T-helper 17 cell (primary cell): ENCODE results near the gene TM4SF20. TPM values are rescaled to one million over a fixed set of nuclear protein-coding genes. Genes with fewer than 3 reads are reported as not detected.

Experiments used
- ATAC-seq: fragments of 150-1000 bp; cut with Tn5 transposase; 2 replicates; pipeline ENCODE4 v1.10.0; 2021; ENCODE audit warnings: mild to moderate bottlenecking, moderate library complexity
- DNase-seq, 3 donors: peaks; one replicate each; pipeline versions ENCODE4 v3.0.0 to v3.0.0-alpha.2; 2020 to 2021
- H3K9me3 ChIP-seq: one replicate; pipeline ENCODE4 v1.7.0; 2013; ENCODE audit warnings: low read length, mild to moderate bottlenecking; ENCODE audit not compliant: control insufficient read depth, poor library complexity, severe bottlenecking
- H3K27ac Mint-ChIP-seq: one replicate; pipeline ENCODE4 v1.8.0; 2022; ENCODE audit warnings: mild to moderate bottlenecking, moderate library complexity, mixed read lengths
- H3K27me3 Mint-ChIP-seq: one replicate; pipeline ENCODE4 v1.8.0; 2022; ENCODE audit warnings: mixed read lengths
- H3K36me3 Mint-ChIP-seq: one replicate; pipeline ENCODE4 v1.8.0; 2022; ENCODE audit warnings: low read depth, mixed read lengths
- H3K4me1 Mint-ChIP-seq: one replicate; pipeline ENCODE4 v1.8.0; 2022; ENCODE audit warnings: mild to moderate bottlenecking, mixed read lengths
- H3K4me3 Mint-ChIP-seq: one replicate; pipeline ENCODE4 v1.8.0; 2022; ENCODE audit warnings: mild to moderate bottlenecking, moderate library complexity, mixed read lengths
- total RNA-seq, 4 donors: library from RNA in 2 of 4; stranded (reverse) in 2 of 4; gene quantifications; one replicate each; pipeline ENCODE4 v1.2.3 and lab custom pipeline; 2022 to 2026

Gene TM4SF20
- total RNA-seq, 2 donors from 2014 or later: not detected

DNA sequence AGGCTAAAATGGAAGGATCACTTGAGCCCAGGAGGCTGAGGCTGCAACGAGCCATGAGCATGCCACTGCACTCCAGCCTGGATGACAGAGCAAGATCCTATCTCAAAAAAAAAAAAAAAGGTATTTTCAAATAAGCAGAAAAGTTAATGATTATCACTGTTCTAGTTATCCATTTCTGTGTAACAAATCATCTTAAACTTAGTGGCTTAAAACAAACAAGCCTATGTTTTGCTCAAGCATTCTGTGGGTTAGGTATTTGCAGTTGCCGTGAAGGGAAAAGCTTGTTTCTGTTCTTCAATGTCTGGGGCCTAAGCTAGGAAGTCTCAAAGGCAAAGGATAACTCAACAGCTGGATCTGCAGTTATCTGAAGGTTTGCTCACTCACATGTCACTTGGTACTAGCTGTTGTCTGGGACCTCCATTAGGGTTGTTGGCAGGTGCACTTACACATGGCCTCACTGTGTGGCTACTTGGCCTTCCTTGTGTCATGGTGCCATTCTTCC, 40.0 kb downstream of the TM4SF20 start:
- no peaks in the 10 kb centered on the region for H3K9me3 ChIP-seq
- ATAC-seq (no peak), DNase-seq (no peak)
- no peak overlapping the region for H3K4me3 Mint-ChIP-seq
- peaks cover 10% of the 10 kb centered on the region for H3K4me1 Mint-ChIP-seq
- H3K27me3 Mint-ChIP-seq: no peaks in the 10 kb centered on the region
- no peak overlapping the region for H3K27ac Mint-ChIP-seq
- H3K36me3 Mint-ChIP-seq: peaks cover 8% of the 10 kb centered on the region

- DNase-seq (no peak), ATAC-seq (no peak)
- H3K27me3 Mint-ChIP-seq: no peaks in the 10 kb centered on the region
- no peak overlapping the region for H3K27ac Mint-ChIP-seq
- no peaks in the 10 kb centered on the region for H3K9me3 ChIP-seq
- H3K36me3 Mint-ChIP-seq: peaks cover 8% of the 10 kb centered on the region
- H3K4me1 Mint-ChIP-seq: peaks cover 10% of the 10 kb centered on the region
- no peak overlapping the region for H3K4me3 Mint-ChIP-seq
These were observed 41.7 kb downstream of the TM4SF20 start for GRCh38 chr2:227337442-227337841.

GRCh38 chr2:227335713-227336112, 43.4 kb downstream of the TM4SF20 start:
- peaks cover 10% of the 10 kb centered on the region for H3K4me1 Mint-ChIP-seq
- no peak for ATAC-seq
- no peaks in the 10 kb centered on the region for H3K9me3 ChIP-seq
- H3K36me3 Mint-ChIP-seq: peaks cover 8% of the 10 kb centered on the region
- DNase-seq: no peak
- no peak overlapping the region for H3K4me3 Mint-ChIP-seq
- H3K27ac Mint-ChIP-seq: no peak overlapping the region
- no peaks in the 10 kb centered on the region for H3K27me3 Mint-ChIP-seq

DNA sequence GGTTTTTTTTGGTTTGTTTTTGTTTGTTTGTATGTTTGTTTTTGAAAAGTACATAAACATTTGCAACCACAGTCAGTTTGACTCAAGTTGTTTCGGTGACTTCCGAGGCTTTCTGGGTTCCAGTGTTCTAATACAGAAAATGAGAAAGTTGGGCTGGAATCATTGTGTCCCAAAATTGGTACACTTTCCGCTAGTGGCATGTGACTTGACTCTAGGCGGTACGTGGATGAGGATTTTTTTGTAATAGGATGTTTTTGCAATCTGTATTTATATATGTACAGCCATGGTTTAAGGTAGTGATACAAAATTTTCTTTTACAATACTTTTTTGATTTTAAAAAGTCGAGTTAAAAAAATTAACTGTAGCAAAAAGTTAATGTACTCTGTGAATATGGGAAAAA, 52.3 kb downstream of the TM4SF20 start:
- Mint-ChIP-seq H3K4me1 (peaks cover 20% of the 10 kb centered on the region), H3K27ac (peak overlapping the region; percentile 91), H3K36me3 (no peaks in the 10 kb centered on the region), H3K27me3 (no peaks in the 10 kb centered on the region), H3K4me3 (no peak overlapping the region)
- no peaks in the 10 kb centered on the region for H3K9me3 ChIP-seq
- DNase-seq (no peak), ATAC-seq (no peak)

DNA sequence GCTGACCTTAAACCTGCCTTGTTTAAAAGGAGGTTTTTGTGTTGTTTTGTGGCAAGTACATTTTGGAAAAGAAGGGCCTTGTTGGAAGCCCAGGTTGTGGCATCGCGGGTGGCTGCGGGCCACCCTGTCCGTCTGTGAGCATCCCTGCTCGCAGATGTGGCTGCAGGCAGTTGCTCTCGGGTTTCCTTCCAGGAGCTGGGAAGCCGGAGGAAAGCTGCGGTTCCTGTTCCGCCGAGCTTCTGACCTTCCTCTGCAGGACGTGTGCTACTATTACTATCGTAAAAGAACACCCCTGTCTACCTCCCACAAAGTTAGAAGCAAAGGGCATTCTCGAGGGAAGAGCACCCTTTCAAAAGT, 53.3 kb downstream of the TM4SF20 start:
- Mint-ChIP-seq H3K27me3 (no peaks in the 10 kb centered on the region), H3K4me1 (peaks cover 20% of the 10 kb centered on the region)
- DNase-seq: no peak

DNA sequence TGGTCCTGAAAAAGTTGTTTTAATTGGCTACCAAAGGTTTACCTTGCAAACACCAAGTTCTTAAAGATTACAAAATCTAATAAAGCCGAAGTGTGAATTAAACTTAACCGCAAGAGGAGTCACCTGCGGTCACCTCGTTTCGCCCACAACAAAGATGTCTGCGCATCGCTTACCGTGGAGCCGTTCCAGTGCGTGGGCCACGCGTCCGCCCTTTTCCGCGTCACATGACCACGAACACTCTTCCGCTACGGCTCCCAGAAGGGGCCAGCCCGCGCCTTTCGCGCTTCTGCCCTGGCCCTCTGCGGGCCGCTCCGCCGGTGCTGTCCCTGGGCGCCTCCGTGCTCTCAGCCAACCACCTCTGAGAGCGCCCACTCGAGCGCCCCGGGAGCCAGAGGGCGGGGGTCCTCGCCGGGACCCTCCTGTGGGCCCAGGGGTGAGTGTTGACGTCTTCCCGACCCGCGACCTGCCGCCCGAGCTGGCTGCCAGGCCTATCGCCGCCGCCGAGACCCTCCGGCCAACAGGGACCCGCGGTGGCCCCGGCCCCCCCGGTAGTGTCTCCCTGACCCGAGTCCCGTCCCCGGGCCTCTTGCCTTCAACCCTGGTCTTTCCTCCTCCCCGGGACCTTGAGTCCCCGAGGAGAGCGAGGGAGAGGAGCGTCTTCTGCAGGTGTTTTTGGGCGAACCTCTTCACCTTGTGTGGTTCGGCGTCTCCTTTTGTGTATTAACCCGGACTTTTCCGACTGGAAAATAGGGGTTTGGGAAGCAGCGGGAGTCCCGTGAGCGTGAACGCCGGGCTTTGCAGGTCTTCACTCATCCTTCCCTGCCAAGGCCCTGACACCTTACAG, 53.9 kb downstream of the TM4SF20 start, which contains the start of gene MFF:
Gene MFF, plus strand, starts transcription at position 257 of the 844 bp plus-strand sequence. CDS start 5,415 bp downstream, outside the sequence.
- DNase-seq (peak; percentile 83 to 88 (median 86)), ATAC-seq (peak; percentile 98)
- H3K9me3 ChIP-seq: no peaks in the 10 kb centered on the region
- peak within 1 kb of the TSS; percentile 91 for H3K27ac Mint-ChIP-seq
- peak within 1 kb of the TSS; percentile 96 for H3K4me3 Mint-ChIP-seq
- H3K27me3 Mint-ChIP-seq: no peaks in the 10 kb centered on the region
- H3K36me3 Mint-ChIP-seq: no peaks in the 10 kb centered on the region
- peaks cover 18% of the 10 kb centered on the region for H3K4me1 Mint-ChIP-seq

More for the DNA sequence above, 53.3 kb downstream of the TM4SF20 start:
- H3K4me3 Mint-ChIP-seq: peak overlapping the region; percentile 96
- peak overlapping the region; percentile 91 for H3K27ac Mint-ChIP-seq
- no peak for ATAC-seq
- H3K36me3 Mint-ChIP-seq: no peaks in the 10 kb centered on the region
- no peaks in the 10 kb centered on the region for H3K9me3 ChIP-seq

- peaks cover 18% of the 10 kb centered on the region for H3K4me1 Mint-ChIP-seq
These were observed 54.5 kb downstream of the TM4SF20 start for GRCh38 chr2:227324642-227324994.

DNA sequence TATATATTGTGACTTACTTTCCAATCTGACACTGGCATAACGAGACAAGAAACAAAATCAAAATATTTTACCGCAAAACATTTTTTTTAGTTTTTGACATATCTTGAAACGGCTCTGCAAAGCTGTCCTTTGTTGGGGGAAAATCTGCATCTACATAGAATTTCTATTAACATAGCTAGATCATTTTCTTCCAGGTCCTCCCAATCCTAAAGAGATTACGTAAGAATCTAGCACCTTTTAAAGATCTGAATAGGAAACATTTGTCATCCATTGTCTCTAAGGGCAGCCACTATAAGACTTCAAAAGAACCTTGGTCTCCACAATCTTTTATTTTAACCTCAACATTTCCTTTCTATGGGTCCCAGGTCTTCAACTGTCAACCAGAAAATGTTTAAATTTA, 55.3 kb downstream of the TM4SF20 start:
- H3K27ac Mint-ChIP-seq: peak overlapping the region; percentile 91
- H3K4me1 Mint-ChIP-seq: peaks cover 18% of the 10 kb centered on the region
- H3K27me3 Mint-ChIP-seq: no peaks in the 10 kb centered on the region
- H3K4me3 Mint-ChIP-seq: no peak overlapping the region
- H3K9me3 ChIP-seq: no peaks in the 10 kb centered on the region
- ATAC-seq (no peak), DNase-seq (no peak)
- no peaks in the 10 kb centered on the region for H3K36me3 Mint-ChIP-seq

More at GRCh38 chr2:227324642-227324994, 54.5 kb downstream of the TM4SF20 start:
- H3K9me3 ChIP-seq: no peaks in the 10 kb centered on the region
- Mint-ChIP-seq H3K36me3 (no peaks in the 10 kb centered on the region), H3K27ac (peak overlapping the region; percentile 91), H3K27me3 (no peaks in the 10 kb centered on the region), H3K4me3 (peak overlapping the region; percentile 96)
- DNase-seq: no peak
- peak; percentile 1 for ATAC-seq

DNA sequence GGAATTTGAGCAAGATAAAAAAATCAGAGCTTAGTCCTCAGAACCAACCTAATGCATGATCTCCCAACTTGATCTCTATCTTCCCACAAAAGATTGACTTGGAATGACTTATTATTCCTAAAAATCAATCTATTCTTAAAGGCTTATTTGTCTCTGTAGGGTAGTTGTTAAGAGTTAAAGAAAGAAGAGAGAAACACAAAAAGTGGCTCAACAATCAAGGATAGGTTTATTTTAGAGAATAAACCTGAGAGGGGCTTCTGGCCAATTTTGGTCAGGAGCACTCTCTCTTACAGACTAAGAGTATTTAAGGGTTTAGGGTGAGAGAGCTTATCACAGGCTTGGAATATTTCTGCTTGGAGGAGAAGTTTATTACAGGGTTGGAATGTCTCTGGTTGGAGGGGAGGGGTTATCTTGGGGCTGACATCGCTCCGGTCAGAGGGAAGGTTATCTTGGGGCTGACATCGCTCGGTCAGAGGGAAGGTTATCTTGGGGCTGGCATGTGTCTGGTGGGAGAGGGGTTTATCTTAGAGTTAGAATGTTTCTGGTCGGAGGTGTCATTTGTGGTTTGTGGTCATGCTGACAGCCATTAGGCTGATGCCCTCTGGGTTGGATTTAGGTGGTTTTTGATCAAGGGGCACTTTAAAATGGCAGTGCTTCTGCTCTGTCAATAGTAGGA, 56.4 kb downstream of the TM4SF20 start:
- peaks cover 14% of the 10 kb centered on the region for H3K4me1 Mint-ChIP-seq
- H3K9me3 ChIP-seq: no peaks in the 10 kb centered on the region
- ATAC-seq (no peak), DNase-seq (no peak)
- H3K36me3 Mint-ChIP-seq: no peaks in the 10 kb centered on the region
- no peak overlapping the region for H3K4me3 Mint-ChIP-seq
- no peaks in the 10 kb centered on the region for H3K27me3 Mint-ChIP-seq
- no peak overlapping the region for H3K27ac Mint-ChIP-seq

GRCh38 chr2:227320305-227321094, 58.6 kb downstream of the TM4SF20 start:
- Mint-ChIP-seq H3K36me3 (no peaks in the 10 kb centered on the region), H3K27me3 (no peaks in the 10 kb centered on the region), H3K4me3 (peak overlapping the region; percentile 37), H3K4me1 (peaks cover 5% of the 10 kb centered on the region), H3K27ac (no peak overlapping the region)
- ATAC-seq (no peak), DNase-seq (no peak)
- H3K9me3 ChIP-seq: no peaks in the 10 kb centered on the region

- Mint-ChIP-seq H3K36me3 (no peaks in the 10 kb centered on the region), H3K4me1 (no peaks in the 10 kb centered on the region), H3K4me3 (no peak overlapping the region), H3K27ac (no peak overlapping the region), H3K27me3 (no peaks in the 10 kb centered on the region)
- ATAC-seq (no peak), DNase-seq (no peak)
- no peaks in the 10 kb centered on the region for H3K9me3 ChIP-seq
These were observed 61.3 kb downstream of the TM4SF20 start for GRCh38 chr2:227317834-227318233.

- no peak overlapping the region for H3K27ac Mint-ChIP-seq
- H3K4me1 Mint-ChIP-seq: no peaks in the 10 kb centered on the region
- H3K4me3 Mint-ChIP-seq: no peak overlapping the region
- no peaks in the 10 kb centered on the region for H3K36me3 Mint-ChIP-seq
- H3K9me3 ChIP-seq: no peaks in the 10 kb centered on the region
- DNase-seq: no peak
- ATAC-seq: no peak
- H3K27me3 Mint-ChIP-seq: no peaks in the 10 kb centered on the region
These were observed 65.8 kb downstream of the TM4SF20 start for GRCh38 chr2:227313310-227313709.

DNA sequence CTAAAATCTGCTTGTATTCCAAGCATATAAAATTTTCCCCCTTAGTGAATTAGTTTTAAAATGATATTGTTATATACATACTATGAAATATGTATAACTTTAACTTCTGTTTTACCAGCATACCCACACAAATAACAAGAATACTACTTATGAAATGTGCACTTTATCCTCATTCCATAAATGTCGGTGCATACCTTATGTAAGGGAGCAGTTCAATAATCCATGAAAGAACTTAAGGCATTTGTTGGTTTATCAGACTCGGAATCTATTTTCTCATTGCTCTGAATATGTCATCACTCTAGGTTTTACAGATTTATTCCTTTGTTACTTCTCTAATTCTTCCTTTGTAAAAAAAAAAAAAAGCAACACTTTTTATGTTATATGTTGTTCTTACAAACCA, 66.5 kb downstream of the TM4SF20 start:
- no peak for ATAC-seq
- Mint-ChIP-seq H3K27me3 (no peaks in the 10 kb centered on the region), H3K4me1 (no peaks in the 10 kb centered on the region)

More for the DNA sequence above, 66.5 kb downstream of the TM4SF20 start:
- no peaks in the 10 kb centered on the region for H3K9me3 ChIP-seq
- Mint-ChIP-seq H3K27ac (no peak overlapping the region), H3K4me3 (no peak overlapping the region), H3K36me3 (no peaks in the 10 kb centered on the region)
- no peak for DNase-seq
